Heart left ventricle (tissue), 16 donors: ENCODE data around the gene PEMT. TPM values are rescaled to one million over a fixed set of nuclear protein-coding genes. Genes with fewer than 3 reads are reported as not detected.

Experiments
- ATAC-seq, 4 donors: fragments of 200-7000 bp; cut with Tn5 transposase; one replicate each; pipeline ENCODE4 v1.9.1; 2020 to 2022; ENCODE audit warnings: moderate library complexity in 4 of 4, mild to moderate bottlenecking in 3 of 4, moderate number of reproducible peaks in 1 of 4
- DNase-seq, 5 donors: peaks; one replicate each; pipeline ENCODE4 v3.0.0-alpha.2; 2020
- H3K27ac ChIP-seq, 12 donors: fragments of 200-600 bp; sonication (generic) in 4 of 12; one replicate each; pipeline versions ENCODE4 v1.5.0 to v1.8.0; 2016 to 2022; ENCODE audit warnings: mild to moderate bottlenecking in 2 of 12
- H3K27me3 ChIP-seq, 9 donors: fragments of 200-600 bp; sonication (generic) in 2 of 9; one replicate each; pipeline versions ENCODE4 v1.5.1 to v1.8.0; 2016 to 2022; ENCODE audit warnings: mild to moderate bottlenecking in 3 of 9
- H3K36me3 ChIP-seq, 9 donors: fragments of 200-600 bp; sonication (generic) in 2 of 9; one replicate each; pipeline versions ENCODE4 v1.5.0 to v1.8.0; 2018 to 2022; ENCODE audit warnings: mild to moderate bottlenecking in 2 of 9
- H3K4me1 ChIP-seq, 12 donors: fragments of 200-600 bp; sonication (generic) in 4 of 12; one replicate each; pipeline versions ENCODE4 v1.5.0 to v1.8.0; 2016 to 2022; ENCODE audit warnings: mild to moderate bottlenecking in 3 of 12
- H3K4me3 ChIP-seq, 12 donors: fragments of 200-600 bp; sonication (generic) in 4 of 12; one replicate each; pipeline versions ENCODE4 v1.5.0 to v1.8.0; 2017 to 2022; ENCODE audit warnings: mild to moderate bottlenecking in 9 of 12, moderate library complexity in 4 of 12
- H3K9me3 ChIP-seq, 12 donors: fragments of 200-600 bp; sonication (generic) in 4 of 12; one replicate each; pipeline versions ENCODE4 v1.5.0 to v1.8.0; 2016 to 2022; ENCODE audit warnings: mild to moderate bottlenecking in 1 of 12
- CTCF ChIP-seq, 12 donors: fragments of 200-600 bp; sonication (generic) in 4 of 12; IDR thresholded peaks; one replicate each; pipeline versions ENCODE4 v1.5.0 to v1.8.0; 2018 to 2022; ENCODE audit warnings: antibody characterized with exemption in 12 of 12, mild to moderate bottlenecking in 5 of 12
- POLR2A ChIP-seq, 2 donors: fragments of 450-650 bp; IDR thresholded peaks; one replicate each; pipeline ENCODE4 v1.6.1; 2017; ENCODE audit warnings: antibody characterized with exemption in 2 of 2, mild to moderate bottlenecking in 2 of 2, moderate library complexity in 2 of 2
- WGBS, 4 donors: extraction: QIAGEN DNeasy Blood & Tissue Kit in 2 of 4; methylation state at CpG; one replicate each; pipeline versions ENCODE4 v1.1.5 to v1.1.7; 2013 to 2018; 5-methylcytosine and 5-hydroxymethylcytosine counted together
- intact Hi-C, 10 donors: fragments of 100-400 bp; cut with DNase I; formaldehyde crosslinking; loops; one replicate each; pipeline versions ENCODE4 v1.11.1 to v1.14.2; 2022
- polyA plus RNA-seq, 2 donors: library from polyadenylated mRNA; stranded (reverse); fragments of 200-250 nt; gene quantifications; one replicate each; pipeline ENCODE4 v1.2.3, GENCODE V29; 2013
- total RNA-seq, 9 donors: library from RNA; depleted of rRNA in 2 of 9; stranded (reverse); fragments of >200 nt in 2 of 9; fragmentation: NEBNext Ultra II Directional in 3 of 9; extraction: Animal tissue kit (Norgen Biotek cat#: 25700) in 3 of 9; gene quantifications; one replicate each; pipeline versions ENCODE4 v1.1.0 to v1.2.4, GENCODE V29; 2016 to 2023
- donor health status: ischemic (EF 13 %, LVEDD 7.1; RV severe dilation, severe dysfunction).
- donor health status: healthy with polysubstance abuse.
- donor health status: DM: no; HTN: yes; CAD: no.
- donor health status: DM: no; HTN: no; CAD: no.
- donor health status: ischemic (EF 25% LVEDD 6.9; RV normal size, moderate dysfunction).
- donor health status: ischemic (EF 25% LVEDD 5.7; RV mildly dilated, moderate dysfunction).
- donor health status: healthy.
- donor health status: DM: yes; HTN: yes; CAD: no.
- donor health status: ischemic (EF 35%, LVEDD 5.7; RV mildly dilated, moderate dysfunction).
- donor health status: nonischemic (EF 11% LVEDD 7.7; RV severe dilation, severe dysfunction).
- donor health status: DM: yes; HTN: yes; CAD: no.
- donor health status: PGD.
- donor health status: ischemic (EF 29% LVEDD 5.4; RV normal size, mild dysfunction).
- donor health status: nonischemic (EF 23%, LVEDD 6.1; RV moderate dilation, normal function).

The PEMT gene
- total and polyA plus RNA-seq, 11 donors = 15.7 to 42.2 (median 25.4) TPM

GRCh38 chr17:17469996-17470395, 121.5 kb downstream of the PEMT start:
- Histone ChIP-seq H3K4me3 (no peak overlapping the region), H3K9me3 (peaks cover 0 to 3% (median 0%) of the 10 kb centered on the region in 12 donors), H3K4me1 (peaks cover 0 to 7% (median 0%) of the 10 kb centered on the region in 12 donors), H3K36me3 (no peaks in the 10 kb centered on the region), H3K27ac (no peak overlapping the region), H3K27me3 (peaks cover 0 to 7% (median 0%) of the 10 kb centered on the region in 9 donors)
- peak in 1 of 4 donors; percentile 10 for ATAC-seq
- intact Hi-C loops = no loop called here
- WGBS, 4 donors = 94 to 96% (median 95%) methylated on average over 3 of the region's 3 CpGs
- TF ChIP-seq POLR2A (IDR thresholded peaks at IDR 0.05) = no peak
- TF ChIP-seq CTCF (IDR thresholded peaks at IDR 0.05) = no peak
- no peak for DNase-seq

- Histone ChIP-seq H3K27me3 (peaks cover 0 to 7% (median 0%) of the 10 kb centered on the region in 9 donors), H3K36me3 (no peaks in the 10 kb centered on the region), H3K9me3 (peaks cover 0 to 3% (median 0%) of the 10 kb centered on the region in 12 donors), H3K4me3 (no peak overlapping the region), H3K27ac (no peak overlapping the region), H3K4me1 (peaks cover 0 to 7% (median 0%) of the 10 kb centered on the region in 12 donors)
- no peak for ATAC-seq
- WGBS, 4 donors = 88 to 96% (median 93%) methylated on average over 4 of the region's 4 CpGs
- TF ChIP-seq POLR2A (IDR thresholded peaks at IDR 0.05) = no peak
- TF ChIP-seq CTCF (IDR thresholded peaks at IDR 0.05) = no peak
- intact Hi-C loops = no loop called here
- no peak for DNase-seq
Measured at GRCh38 chr17:17469358-17469757, 122.2 kb downstream of the PEMT start.

- Histone ChIP-seq H3K36me3 (no peaks in the 10 kb centered on the region), H3K27me3 (peaks cover 0 to 7% (median 0%) of the 10 kb centered on the region in 9 donors), H3K27ac (no peak overlapping the region), H3K4me1 (peaks cover 0 to 7% (median 0%) of the 10 kb centered on the region in 12 donors), H3K4me3 (no peak overlapping the region), H3K9me3 (peaks cover 0 to 3% (median 0%) of the 10 kb centered on the region in 12 donors)
- TF ChIP-seq POLR2A (IDR thresholded peaks at IDR 0.05) (no peak), CTCF (IDR thresholded peaks at IDR 0.05) (no peak)
- peak; percentile 45 to 78 (median 67) for ATAC-seq
- intact Hi-C loops = no loop called here
- 57 to 68% (median 63%) methylated on average over 5 of the region's 5 CpGs for WGBS, 4 donors
- DNase-seq = no peak
Measured at GRCh38 chr17:17468217-17469010, 123.1 kb downstream of the PEMT start.

DNA sequence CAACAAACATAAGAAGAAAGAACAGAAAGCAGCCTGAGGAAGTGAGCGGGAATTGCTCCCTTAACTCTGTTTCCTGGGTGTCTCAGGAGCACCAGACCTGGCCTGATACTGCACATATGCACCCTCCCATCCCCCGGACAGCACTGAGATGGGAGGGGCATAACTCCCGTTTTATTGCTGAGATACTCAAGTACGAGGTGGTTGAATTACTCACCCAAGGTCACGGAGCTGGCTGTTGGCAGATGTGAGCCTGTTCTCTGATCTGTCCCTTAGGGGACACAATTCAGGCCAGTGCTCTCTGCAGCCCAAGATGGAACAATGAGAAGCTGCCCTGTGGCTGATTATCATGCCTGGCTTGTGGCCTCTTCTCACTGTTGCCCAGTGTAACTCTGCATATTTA, 123.8 kb downstream of the PEMT start:
- Histone ChIP-seq H3K36me3 (no peaks in the 10 kb centered on the region), H3K27ac (no peak overlapping the region), H3K9me3 (peaks cover 0 to 3% (median 0%) of the 10 kb centered on the region in 12 donors), H3K4me3 (no peak overlapping the region), H3K27me3 (peaks cover 0 to 7% (median 0%) of the 10 kb centered on the region in 9 donors), H3K4me1 (peaks cover 0 to 7% (median 0%) of the 10 kb centered on the region in 12 donors)
- intact Hi-C loops = no loop called here
- WGBS, 4 donors = 29 to 57% (median 51%) methylated on average over 5 of the region's 5 CpGs
- no peak for DNase-seq
- no peak for TF ChIP-seq CTCF (IDR thresholded peaks at IDR 0.05)
- TF ChIP-seq POLR2A (IDR thresholded peaks at IDR 0.05) = no peak
- ATAC-seq = peak in 2 of 4 donors; percentile 47 to 72
